ENCODE measurements around the gene DCTPP1. TPM values are rescaled to one million over a fixed set of nuclear protein-coding genes. Genes with fewer than 3 reads are reported as not detected.

DCTPP1 gene
- total and polyA plus RNA-seq, 2 of the 13 experiments (the other 11 are each of a cell fraction or from before 2014, with no cell fraction given) = 54.8 to 74.4 TPM

DNA sequence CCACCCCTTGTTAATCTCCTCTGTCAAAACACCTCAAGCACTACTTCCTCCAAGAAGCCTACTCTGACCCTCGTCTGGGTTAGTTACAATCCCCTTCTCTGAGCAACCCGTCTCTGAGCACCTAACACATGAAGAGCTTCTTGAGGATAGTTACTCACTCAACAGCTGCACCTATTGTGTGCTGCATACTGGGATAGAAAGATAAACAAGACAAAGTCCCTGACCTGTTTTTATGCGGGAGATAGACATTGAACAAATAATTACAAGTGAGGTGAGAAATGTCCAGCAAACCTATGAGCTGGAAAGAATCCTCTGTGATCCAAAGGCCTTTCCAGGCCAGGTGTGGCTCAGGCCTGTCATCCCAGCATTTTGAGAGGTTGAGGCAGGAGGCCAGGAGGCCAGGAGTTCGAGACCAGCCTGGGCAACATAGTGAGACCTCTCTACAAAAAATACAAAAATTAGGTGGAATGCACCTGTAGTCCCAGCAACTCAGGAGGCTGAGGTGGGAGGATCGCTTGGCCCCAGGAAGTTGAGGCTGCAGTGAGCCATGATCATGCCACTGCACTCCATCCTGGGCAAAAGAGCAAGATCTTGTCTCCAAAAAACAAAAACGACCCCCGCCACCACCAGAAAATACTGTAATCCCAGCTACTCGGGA lies 27.9 kb downstream of the DCTPP1 start (continued):
- TF ChIP-seq, protein P1, sequence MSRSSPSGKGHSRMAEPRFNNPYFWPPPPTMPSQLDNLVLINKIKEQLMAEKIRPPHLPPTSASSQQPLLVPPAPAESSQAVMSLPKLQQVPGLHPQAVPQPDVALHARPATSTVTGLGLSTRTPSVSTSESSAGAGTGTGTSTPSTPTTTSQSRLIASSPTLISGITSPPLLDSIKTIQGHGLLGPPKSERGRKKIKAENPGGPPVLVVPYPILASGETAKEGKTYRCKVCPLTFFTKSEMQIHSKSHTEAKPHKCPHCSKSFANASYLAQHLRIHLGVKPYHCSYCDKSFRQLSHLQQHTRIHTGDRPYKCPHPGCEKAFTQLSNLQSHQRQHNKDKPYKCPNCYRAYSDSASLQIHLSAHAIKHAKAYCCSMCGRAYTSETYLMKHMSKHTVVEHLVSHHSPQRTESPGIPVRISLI (CRISPR knock-in tag; IDR thresholded peaks at IDR 0.05; ENCODE audit: borderline replicate concordance) = 0 out of 2 replicates have a peak, but pooled peaks have one; percentile 23
- no peak for TF ChIP-seq SETDB1 (CRISPR knock-in tag; IDR thresholded peaks at IDR 0.05; ENCODE audit: borderline replicate concordance)
- TF ChIP-seq, protein P2, sequence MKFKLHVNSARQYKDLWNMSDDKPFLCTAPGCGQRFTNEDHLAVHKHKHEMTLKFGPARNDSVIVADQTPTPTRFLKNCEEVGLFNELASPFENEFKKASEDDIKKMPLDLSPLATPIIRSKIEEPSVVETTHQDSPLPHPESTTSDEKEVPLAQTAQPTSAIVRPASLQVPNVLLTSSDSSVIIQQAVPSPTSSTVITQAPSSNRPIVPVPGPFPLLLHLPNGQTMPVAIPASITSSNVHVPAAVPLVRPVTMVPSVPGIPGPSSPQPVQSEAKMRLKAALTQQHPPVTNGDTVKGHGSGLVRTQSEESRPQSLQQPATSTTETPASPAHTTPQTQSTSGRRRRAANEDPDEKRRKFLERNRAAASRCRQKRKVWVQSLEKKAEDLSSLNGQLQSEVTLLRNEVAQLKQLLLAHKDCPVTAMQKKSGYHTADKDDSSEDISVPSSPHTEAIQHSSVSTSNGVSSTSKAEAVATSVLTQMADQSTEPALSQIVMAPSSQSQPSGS (CRISPR knock-in tag; IDR thresholded peaks at IDR 0.05) = peak; percentile 72; the same call in 1 of the 2 replicates
- no peak for TF ChIP-seq YY1 (IDR thresholded peaks at IDR 0.05; ENCODE audit: insufficient read depth, insufficient replicate concordance, low read depth, low read length)
- peak; percentile 60 for TF ChIP-seq POLR2AphosphoS5 (IDR thresholded peaks at IDR 0.05; ENCODE audit: low read depth, low read length)
- no peak for TF ChIP-seq CCDC6 (CRISPR knock-in tag; IDR thresholded peaks at IDR 0.05)
- TF ChIP-seq, protein P3, sequence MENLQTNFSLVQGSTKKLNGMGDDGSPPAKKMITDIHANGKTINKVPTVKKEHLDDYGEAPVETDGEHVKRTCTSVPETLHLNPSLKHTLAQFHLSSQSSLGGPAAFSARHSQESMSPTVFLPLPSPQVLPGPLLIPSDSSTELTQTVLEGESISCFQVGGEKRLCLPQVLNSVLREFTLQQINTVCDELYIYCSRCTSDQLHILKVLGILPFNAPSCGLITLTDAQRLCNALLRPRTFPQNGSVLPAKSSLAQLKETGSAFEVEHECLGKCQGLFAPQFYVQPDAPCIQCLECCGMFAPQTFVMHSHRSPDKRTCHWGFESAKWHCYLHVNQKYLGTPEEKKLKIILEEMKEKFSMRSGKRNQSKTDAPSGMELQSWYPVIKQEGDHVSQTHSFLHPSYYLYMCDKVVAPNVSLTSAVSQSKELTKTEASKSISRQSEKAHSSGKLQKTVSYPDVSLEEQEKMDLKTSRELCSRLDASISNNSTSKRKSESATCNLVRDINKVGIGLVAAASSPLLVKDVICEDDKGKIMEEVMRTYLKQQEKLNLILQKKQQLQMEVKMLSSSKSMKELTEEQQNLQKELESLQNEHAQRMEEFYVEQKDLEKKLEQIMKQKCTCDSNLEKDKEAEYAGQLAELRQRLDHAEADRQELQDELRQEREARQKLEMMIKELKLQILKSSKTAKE (CRISPR knock-in tag; IDR thresholded peaks at IDR 0.05; ENCODE audit: borderline replicate concordance) = peak; percentile 78; the same call in 1 of the 2 replicates
- no peak for TF ChIP-seq AGO2 (optimal IDR thresholded peaks at IDR 0.05; ENCODE audit: low read depth, low read length)
- TF ChIP-seq THAP11 (CRISPR knock-in tag; IDR thresholded peaks at IDR 0.05) = peak; percentile 57; the same call in 1 of the 2 replicates
- TF ChIP-seq ZNF432 (CRISPR knock-in tag; IDR thresholded peaks at IDR 0.05; ENCODE audit: borderline replicate concordance) = no peak
- TF ChIP-seq ZSCAN25 (CRISPR knock-in tag; IDR thresholded peaks at IDR 0.05) = no peak
- TF ChIP-seq, protein P4, sequence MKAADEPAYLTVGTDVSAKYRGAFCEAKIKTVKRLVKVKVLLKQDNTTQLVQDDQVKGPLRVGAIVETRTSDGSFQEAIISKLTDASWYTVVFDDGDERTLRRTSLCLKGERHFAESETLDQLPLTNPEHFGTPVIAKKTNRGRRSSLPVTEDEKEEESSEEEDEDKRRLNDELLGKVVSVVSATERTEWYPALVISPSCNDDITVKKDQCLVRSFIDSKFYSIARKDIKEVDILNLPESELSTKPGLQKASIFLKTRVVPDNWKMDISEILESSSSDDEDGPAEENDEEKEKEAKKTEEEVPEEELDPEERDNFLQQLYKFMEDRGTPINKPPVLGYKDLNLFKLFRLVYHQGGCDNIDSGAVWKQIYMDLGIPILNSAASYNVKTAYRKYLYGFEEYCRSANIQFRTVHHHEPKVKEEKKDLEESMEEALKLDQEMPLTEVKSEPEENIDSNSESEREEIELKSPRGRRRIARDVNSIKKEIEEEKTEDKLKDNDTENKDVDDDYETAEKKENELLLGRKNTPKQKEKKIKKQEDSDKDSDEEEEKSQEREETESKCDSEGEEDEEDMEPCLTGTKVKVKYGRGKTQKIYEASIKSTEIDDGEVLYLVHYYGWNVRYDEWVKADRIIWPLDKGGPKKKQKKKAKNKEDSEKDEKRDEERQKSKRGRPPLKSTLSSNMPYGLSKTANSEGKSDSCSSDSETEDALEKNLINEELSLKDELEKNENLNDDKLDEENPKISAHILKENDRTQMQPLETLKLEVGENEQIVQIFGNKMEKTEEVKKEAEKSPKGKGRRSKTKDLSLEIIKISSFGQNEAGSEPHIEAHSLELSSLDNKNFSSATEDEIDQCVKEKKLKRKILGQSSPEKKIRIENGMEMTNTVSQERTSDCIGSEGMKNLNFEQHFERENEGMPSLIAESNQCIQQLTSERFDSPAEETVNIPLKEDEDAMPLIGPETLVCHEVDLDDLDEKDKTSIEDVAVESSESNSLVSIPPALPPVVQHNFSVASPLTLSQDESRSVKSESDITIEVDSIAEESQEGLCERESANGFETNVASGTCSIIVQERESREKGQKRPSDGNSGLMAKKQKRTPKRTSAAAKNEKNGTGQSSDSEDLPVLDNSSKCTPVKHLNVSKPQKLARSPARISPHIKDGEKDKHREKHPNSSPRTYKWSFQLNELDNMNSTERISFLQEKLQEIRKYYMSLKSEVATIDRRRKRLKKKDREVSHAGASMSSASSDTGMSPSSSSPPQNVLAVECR (CRISPR knock-in tag; IDR thresholded peaks at IDR 0.05; ENCODE audit: borderline replicate concordance) = peak; percentile 61
- TF ChIP-seq, protein P5, sequence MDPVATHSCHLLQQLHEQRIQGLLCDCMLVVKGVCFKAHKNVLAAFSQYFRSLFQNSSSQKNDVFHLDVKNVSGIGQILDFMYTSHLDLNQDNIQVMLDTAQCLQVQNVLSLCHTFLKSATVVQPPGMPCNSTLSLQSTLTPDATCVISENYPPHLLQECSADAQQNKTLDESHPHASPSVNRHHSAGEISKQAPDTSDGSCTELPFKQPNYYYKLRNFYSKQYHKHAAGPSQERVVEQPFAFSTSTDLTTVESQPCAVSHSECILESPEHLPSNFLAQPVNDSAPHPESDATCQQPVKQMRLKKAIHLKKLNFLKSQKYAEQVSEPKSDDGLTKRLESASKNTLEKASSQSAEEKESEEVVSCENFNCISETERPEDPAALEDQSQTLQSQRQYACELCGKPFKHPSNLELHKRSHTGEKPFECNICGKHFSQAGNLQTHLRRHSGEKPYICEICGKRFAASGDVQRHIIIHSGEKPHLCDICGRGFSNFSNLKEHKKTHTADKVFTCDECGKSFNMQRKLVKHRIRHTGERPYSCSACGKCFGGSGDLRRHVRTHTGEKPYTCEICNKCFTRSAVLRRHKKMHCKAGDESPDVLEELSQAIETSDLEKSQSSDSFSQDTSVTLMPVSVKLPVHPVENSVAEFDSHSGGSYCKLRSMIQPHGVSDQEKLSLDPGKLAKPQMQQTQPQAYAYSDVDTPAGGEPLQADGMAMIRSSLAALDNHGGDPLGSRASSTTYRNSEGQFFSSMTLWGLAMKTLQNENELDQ (CRISPR knock-in tag; IDR thresholded peaks at IDR 0.05; ENCODE audit: borderline replicate concordance) = no peak
- no peak for TF ChIP-seq ZNF709 (CRISPR knock-in tag; IDR thresholded peaks at IDR 0.05)
- peak; percentile 97 for TF ChIP-seq ZKSCAN1 (IDR thresholded peaks at IDR 0.05; ENCODE audit: low read length)
- peak; percentile 78 for TF ChIP-seq BCL6 (CRISPR knock-in tag; IDR thresholded peaks at IDR 0.05)
- TF ChIP-seq ZNF616 (CRISPR knock-in tag; IDR thresholded peaks at IDR 0.05; ENCODE audit: low read depth) = no peak
- TF ChIP-seq HHEX (CRISPR knock-in tag; IDR thresholded peaks at IDR 0.05) = peak; percentile 66

Data from HepG2 (cell line).